AML-193 (cell line): ENCODE results near the gene NAT8L.

Experiments
- DNase-seq, 2 experiments: peaks; one replicate each; lab custom pipeline; 2025; lab: John Stamatoyannopoulos, UW

Gene NAT8L

DNA sequence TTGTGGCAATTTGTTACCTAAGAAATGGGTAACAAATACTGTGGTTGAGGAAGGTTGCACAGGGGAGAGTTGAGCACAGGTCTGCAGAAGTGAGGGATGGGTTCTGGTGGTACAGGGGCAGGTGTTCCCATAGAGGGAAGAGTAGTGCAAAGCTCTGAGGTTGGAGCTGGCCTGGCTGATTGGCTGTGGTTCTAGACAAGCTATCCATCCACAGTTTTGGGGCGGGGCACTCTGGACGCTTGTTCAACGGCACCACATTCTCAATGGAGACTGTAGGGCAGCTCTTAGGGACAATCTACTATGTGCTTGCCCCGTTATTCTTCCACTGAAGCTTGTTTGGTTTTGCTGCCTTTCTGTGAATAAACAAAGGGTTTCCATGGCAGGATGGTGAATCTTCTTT lies 35.4 kb downstream of the NAT8L start:
- DNase-seq, result no peak

DNA sequence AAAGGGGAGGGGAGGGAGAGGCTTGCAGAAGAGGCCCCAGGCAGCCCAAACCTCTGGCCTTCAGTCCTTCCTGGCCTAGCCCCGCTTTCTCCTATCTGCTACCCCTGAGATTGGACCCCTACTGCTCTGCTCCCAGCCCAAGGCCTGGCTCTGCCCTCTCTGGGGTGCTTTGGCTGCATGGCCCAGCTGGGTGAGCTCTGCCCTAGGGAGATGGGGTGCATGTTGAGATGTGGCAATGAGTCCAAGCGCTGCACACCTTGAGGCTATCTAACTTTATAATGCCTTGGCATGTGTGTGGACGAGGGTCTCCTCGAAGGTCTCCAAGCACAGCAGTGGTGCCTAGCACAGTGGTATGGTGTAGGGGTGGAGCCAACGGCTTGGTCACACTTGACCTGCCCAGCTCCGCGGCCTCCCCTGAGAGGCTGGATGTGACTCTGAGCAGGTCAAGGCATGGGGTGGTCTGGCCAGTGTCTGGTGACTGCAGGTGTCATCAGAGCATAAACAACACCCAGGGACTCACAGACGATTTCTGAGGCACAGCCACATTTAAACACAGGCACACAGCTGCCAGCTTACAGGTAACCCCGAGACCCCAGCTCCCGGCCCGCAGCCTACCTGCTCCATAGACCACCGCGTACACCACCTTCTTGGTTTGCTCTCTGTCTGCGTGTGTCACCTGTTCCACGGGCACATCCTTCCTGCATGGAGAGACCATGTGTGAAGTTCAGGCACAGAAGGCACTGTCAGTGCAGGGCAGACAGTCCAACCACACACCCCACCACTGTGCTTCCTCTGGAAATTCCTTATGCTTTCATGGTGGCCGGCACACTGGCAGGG lies 36.3 kb downstream of the NAT8L start:
- no peak for DNase-seq

DNA sequence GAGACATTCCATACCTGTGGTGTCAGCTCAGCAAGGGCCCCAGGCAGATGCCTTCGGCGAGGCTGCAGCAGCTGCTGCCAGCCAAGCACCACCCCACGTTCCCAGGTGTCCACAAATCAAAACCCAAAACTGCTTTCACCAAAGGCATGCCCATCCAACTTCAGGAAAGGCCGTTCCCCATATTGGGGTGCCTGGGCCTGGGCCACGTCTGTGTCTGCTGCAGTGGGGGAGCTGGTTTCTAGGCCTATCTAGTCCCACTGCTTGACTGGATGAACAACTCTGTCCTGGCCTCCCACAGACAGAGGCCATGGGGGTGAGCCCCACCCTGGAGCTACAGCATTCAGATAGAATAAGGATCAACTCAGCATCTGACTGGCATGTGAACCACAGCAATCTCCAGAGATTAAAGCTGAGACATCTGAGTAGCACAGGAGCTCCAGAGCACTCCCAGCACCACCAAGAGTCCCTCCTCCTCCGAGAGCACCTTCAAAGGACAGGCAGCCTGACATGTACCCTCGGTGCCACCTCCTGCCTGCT lies 37.0 kb downstream of the NAT8L start:
- no peak for DNase-seq

DNA sequence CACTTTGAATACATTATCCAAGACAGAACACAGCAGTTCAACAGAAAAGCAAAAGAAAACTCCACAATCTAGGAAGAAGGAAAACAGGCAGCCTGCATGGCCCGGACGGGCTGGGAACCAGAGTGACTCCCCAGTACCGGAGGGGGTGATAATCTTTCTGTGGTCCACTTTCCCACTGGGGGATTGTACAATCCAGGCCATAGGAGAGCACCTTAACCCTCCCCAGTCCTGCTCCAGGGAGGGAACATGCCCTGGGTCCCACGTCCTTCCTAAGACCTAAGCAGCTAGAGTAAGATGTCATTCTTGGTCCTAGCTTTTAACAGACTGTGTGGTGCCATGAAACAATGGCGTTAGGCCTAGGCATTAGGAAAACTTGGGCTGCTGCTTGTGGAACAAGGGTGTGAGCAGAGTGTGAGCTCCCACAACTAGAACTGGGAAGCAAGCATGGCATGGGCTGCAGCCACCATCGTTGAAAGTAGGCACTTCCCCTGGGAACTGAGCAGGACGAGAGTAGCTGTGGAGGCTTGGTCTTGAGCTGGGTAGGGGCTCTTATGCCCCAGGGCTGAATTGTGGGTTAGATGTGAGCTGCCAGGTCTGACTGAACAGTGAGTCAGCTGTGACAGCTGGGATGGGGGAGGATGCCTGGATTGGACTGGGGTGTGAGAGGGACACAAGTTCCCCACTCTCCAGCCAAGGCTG lies 42.4 kb downstream of the NAT8L start:
- DNase-seq, result no peak

DNA sequence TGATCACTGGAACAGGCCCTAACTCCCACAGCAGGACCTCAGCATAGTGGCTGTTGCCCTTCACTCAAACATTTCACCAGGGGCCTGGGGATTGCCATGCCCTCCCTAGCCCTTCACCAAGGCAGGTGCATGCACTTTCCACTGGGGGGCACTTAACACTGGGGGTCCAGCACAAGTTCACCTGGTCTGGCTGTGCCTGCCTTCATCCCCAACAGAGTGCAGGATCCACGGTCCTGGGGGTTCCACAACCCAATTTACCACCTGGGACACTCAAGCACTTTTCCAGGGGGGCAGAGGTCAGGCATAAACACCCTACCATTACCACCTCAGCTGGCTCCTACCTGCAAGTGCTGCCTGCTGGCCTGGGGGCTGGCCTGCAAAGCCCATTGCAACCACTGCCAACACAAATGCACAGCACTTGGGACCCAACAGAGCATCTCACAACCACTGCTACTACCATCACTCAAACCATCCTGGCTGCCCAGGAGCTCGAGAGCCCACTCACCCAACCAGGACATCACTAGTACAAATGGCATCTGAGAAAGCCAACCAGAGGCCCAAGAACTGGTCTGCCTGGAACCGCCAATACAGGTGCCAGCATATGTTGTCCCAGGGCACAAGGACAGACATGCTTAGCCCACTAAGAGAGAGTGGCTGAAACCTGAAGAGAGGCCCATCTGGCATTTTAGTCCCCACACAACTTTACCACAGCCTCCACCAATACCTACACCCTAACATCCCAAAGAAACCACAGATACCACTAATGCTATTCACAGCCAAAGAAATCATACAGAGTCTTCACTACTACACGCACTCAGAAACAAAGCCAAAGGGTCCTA lies 43.1 kb downstream of the NAT8L start:
- DNase-seq, result no peak

DNA sequence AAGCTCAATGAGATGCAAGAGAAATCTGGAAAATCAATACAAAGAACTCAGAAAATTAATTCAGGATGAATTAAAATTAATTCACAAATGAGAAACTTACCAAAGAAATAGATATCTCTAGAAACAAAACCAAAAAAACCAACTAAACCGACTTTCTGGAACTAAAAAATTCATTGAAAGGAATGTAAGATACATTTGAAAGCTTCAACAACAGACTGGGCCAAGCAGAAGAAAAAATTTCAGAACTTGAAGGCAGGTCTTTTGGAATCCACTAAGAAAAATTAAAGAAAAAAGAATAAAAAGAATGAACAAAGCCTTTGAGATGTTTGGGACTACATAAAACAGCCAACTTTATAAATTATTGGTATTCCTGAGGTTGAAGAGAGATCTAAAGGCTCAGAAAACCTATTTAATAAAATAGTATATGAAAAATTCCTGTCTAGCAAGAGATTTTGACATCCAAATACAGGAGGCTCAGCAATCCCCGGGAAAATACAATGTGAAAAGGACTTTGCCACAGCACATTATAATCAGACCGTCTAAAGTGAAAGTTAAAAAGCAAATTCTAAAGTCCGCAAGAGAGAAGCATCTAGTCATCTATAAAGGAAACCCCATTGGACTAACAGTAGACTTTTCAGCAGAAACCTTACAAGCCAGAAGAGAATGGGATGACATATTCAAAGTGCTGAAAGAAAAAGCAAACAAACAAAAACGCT lies 44.2 kb downstream of the NAT8L start:
- DNase-seq, result no peak

DNA sequence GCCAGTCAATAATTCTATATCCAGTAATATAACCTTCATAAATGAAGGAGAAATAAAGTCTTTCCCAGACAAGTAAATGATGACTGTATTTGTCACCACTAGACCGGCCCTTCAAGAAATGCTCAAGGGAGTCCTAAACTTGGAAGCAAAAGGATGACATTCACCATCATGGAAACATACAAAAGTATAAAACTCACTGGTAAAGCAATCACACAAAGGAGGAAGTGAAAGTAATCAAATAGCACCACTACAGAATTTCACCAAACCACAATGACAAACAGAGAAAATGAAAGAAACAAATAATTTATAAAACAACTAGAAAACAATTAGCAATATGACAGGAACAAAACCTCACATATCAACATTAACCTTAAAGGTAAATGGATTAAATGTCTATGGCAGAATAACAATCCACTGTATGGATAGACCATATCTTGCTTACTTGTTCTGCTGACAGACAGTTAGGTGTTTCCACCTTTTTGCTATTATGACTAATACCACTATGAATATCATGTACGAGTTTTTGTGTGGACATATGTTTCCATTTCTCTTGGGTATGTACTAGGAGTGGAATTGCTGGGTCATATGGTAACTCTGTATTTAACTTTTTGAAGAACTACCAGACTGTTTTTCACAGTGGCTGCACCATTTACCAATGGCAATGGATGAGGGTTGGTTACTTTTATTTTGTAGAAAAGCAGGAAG lies 44.9 kb downstream of the NAT8L start:
- DNase-seq, result no peak

DNA sequence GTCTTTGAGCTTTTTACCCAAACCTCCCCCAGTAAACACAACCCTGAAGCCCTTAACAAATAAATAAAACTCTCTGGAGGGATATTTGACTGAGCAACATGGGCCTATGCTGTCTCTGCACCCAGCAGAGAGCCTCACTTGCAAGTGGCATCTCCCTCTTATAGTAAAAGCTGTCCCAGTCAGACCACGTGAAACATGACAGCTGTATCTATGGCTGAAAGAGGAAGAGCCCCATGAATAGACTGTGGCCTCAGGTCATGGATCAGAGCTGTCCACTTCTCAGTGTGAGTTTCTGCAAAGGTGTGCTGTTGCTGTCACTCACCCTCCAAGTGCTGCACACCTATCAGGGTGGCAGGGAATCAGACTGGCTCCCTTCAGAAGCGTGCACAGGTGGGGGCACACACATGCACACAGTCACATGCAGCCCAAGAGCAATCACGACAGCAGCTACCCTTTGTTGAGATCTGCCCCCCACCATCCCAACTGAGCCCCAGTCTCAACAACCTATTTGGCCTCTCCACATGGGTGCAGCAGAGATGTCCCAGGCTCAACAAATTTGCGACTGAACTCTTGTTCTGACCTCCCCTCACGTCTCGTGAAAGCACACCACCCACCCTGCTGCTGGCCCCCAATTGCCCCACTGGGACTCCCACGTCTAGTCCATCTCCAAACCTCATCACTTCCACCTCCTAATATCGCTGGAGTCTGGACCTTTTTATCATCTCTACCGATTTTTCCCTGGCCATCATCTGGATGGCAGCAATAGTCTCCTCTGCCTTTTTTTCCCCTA lies 45.6 kb downstream of the NAT8L start:
- no peak for DNase-seq

DNA sequence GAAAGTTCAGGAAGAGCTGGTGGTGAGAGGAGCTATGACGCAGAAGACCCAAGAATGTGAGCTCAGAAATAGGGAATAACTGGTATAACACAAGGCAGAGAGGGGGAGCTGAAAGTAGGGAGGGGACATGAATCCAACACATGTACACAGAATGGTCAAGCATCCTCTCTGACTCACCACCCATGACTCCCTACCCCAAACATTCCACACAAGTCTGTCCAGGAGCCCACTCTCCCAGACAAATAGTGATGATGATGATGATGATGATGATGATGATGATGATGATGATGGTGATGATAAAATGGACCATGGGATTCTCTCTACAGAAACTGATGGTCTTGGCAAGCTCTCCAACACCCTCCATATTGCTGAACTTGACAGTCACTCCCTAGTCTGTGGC lies 46.4 kb downstream of the NAT8L start:
- DNase-seq, result no peak

DNA sequence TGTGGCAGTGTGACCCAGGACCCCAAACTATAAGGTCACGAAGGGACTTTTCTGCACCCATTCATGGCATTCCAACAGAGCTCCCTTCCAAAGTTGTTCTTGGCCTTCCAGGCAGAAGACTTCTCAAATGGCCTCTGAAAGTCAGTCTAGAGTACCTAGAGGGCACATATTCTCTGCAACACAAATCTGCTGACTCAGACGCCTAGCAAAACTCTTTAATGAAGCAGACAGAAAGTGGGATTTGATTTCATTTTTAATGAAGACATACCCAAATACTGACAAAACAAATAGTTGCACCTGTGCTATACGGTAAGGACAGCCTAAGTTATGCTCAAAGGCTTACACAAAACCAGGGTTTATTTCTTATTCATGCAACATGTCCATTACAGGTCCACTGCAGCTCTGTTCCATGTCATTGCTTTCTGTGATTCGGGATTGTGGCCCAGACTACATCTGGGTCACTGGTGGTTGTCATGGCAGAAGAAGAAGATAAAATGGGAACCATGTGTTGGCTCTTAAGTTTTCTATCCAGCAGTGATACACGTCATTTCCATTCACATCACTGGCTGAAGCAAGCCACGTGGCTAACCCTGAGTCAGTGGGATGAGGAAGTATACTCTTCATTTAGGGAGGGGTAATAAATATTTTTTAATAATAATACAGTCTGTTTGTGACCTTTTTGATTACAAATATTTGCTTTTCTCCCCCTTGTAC lies 57.7 kb downstream of the NAT8L start:
- DNase-seq, result no peak
